GM19043 (cell line): ENCODE results near the gene SSX2IP.
A peak's percentile ranks its signal among the peaks of the same experiment; 100 is the strongest.
"Not testable (repeated sequence)": the region's sequence is repeated elsewhere in the genome, so short reads cannot be mapped to it uniquely, and the experiment has no call there.

Experiments
- ATAC-seq: cut with Tn5 transposase; IDR thresholded peaks from one replicate; pipeline ENCODE4 v1.9.1; 2021; ENCODE audit warnings: low read depth; ENCODE audit not compliant: unreplicated experiment

The SSX2IP gene, protein sequence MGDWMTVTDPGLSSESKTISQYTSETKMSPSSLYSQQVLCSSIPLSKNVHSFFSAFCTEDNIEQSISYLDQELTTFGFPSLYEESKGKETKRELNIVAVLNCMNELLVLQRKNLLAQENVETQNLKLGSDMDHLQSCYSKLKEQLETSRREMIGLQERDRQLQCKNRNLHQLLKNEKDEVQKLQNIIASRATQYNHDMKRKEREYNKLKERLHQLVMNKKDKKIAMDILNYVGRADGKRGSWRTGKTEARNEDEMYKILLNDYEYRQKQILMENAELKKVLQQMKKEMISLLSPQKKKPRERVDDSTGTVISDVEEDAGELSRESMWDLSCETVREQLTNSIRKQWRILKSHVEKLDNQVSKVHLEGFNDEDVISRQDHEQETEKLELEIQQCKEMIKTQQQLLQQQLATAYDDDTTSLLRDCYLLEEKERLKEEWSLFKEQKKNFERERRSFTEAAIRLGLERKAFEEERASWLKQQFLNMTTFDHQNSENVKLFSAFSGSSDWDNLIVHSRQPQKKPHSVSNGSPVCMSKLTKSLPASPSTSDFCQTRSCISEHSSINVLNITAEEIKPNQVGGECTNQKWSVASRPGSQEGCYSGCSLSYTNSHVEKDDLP

DNA sequence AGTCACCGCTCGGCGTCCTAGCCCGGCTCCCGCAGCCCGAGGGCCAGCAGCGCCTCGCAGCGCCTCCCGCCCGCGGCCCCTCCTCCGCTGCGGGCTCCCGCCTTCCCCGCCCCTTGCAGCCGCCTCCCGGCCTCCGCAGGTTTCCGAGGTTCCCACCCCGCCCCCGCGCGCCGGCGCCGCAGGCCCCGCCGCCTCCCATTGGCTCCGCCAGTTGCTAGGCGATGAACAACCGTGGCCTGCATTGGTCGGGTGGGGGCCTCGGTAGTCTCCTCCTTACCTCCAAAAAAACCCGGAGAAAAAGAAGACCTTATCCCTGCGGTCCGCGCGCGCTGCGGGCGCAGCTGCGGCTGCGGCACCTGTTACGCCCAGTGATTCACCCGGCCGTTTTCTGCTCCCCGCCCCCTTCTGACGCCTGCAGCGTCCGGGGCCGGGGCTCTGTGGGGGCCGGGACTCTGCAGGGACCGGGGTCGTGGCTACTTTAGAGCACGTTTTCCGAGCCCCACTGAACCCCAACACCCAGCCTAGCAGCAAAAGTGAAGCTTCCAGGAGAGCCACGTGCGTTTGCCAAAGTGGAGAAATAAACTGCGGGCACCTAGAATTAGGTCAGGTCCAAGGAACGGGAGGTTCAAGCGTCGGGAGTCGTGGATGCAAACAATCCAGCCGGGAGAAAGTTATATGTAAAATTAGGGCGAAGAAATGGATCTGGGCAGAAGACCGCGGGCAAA, at the start of gene SSX2IP:
TSS of gene SSX2IP (minus strand) at position 65 of the 725 bp plus-strand sequence. CDS start 19,242 bp downstream, outside the sequence.
- peak; percentile 86 for ATAC-seq

DNA sequence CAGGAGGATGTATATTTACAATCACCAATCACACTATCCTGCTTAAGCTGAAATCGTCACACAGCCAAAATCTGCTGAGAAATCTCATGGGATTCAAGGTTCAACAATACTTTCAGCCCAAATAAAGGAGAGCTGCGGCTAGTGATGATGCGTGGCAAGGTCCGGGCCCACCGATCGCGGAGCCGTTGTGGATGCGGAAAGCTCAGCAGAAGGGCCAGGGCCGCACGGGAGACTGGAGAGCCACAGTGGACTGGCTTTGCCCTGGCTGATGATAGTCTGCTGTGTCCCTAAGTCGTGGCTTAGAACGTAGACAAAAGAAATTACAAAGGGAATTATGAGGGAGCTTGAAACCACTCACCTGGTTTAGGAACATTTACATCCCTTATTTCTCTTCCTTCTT, 48.0 kb upstream of the SSX2IP start:
- ATAC-seq = no peak

DNA sequence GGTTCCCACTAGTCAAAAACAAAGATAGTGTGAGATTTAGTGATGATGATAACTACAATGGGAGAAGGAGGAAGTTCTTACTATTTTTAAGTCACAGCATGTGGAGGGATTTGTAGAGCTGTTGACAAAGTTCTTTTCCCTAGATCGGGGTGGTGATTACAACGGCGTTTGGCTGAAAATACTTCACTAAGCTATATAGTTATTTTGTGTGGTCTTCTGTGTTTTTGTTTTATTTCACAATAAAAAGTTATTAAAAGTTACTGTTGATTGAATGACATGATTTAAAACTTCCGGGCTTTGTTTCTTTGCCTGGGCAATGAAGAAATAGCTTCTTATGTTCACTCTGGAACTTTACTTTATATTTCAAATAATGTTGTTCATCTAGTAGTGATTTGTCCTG, 47.3 kb upstream of the SSX2IP start:
- ATAC-seq = no peak

GRCh38 chr1:84736944-84737343, 46.7 kb upstream of the SSX2IP start:
- no peak for ATAC-seq

GRCh38 chr1:84736445-84736844, 46.2 kb upstream of the SSX2IP start:
- ATAC-seq = no peak

- ATAC-seq = no peak
Observed at GRCh38 chr1:84735483-84735882, 45.2 kb upstream of the SSX2IP start.

DNA sequence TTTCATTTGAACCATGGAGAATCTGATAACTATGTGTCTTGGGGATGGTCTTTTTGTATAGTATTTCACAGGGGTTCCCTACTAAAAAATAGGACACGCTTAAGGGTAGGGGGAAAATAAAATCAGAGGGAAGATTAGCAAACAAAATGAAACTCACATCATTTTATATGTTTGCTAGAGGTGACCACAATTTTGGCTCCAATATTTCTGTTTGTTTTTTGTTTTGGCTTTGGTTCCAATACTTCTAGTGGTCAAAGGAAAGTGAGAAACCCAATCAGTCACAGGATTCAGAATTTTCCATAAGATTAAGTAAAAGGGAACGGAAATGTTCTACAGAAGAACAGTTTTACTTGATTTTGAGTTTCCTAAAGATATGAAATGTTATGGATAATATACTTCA, 42.3 kb upstream of the SSX2IP start:
- no peak for ATAC-seq

GRCh38 chr1:84731519-84731918, 41.3 kb upstream of the SSX2IP start:
- ATAC-seq = no peak

GRCh38 chr1:84727711-84728110, 37.5 kb upstream of the SSX2IP start:
- not testable (repeated sequence) for ATAC-seq

DNA sequence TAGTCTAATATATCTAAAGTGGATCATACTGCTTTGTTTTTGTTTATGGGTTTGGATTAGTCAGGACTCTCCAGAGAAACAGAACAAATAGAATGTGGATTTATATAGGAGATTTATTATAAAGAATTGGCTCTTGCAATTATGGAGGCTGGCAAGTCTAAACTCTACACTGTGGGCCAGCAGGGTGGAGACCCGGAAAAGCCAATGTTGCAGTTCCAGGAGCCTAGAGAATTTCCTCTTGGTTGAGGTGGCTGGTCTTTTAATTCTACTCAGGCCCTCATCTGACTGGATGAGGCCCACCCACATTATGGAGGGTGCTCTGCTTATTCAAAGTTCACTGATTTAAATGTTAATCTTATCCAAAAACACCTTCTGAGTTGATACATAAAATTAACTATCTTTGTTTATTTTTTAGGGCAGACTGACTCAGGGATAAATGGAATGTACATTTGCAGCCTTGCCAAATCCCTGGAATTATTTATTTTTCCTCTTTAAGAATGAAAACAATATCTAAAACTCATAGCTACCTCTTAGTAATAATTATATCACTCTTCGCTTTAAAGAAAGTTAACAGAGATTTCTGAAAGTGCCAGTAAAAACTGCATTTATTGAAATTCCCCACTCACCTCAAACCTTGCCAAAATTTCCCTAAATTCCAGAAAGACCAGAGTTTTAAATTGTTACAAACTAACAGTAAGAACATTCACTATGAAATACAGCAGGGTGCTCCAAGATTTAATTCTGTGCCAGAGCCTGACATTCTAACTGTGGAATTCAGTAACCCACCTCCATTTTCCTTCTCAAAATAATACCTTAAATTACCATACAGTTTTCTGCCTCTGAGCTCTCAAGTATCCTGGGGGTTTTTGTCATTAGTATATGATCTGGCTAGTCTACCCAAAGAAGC, 36.6 kb upstream of the SSX2IP start:
- no peak for ATAC-seq

- no peak for ATAC-seq
Observed at GRCh38 chr1:84724128-84724860, 34.0 kb upstream of the SSX2IP start.

GRCh38 chr1:84722794-84723193, 32.5 kb upstream of the SSX2IP start:
- ATAC-seq = no peak

DNA sequence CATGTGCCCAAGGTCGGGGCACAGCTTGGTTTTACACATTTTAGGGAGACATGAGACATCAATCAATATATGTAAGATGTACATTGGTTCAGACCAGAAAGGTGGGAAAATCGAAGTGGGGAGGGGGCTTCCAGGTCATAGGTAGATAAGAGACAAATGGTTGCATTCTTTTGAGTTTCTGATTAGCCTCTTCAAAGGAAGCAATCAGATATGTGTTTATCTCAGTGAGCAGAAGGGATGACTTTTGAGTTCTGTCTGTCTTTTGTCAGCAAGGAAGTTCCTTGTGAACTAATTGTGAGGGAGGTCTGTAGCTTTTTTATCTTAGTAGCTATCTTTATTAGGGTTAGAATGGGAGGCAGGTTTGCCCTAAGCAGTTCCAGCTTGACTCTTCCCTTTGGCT, 31.6 kb upstream of the SSX2IP start:
- ATAC-seq = not testable (repeated sequence)

GRCh38 chr1:84721152-84721551, 30.9 kb upstream of the SSX2IP start:
- ATAC-seq = no peak

- peak; percentile 39 for ATAC-seq
Observed at GRCh38 chr1:84720221-84720780, 30.0 kb upstream of the SSX2IP start.

DNA sequence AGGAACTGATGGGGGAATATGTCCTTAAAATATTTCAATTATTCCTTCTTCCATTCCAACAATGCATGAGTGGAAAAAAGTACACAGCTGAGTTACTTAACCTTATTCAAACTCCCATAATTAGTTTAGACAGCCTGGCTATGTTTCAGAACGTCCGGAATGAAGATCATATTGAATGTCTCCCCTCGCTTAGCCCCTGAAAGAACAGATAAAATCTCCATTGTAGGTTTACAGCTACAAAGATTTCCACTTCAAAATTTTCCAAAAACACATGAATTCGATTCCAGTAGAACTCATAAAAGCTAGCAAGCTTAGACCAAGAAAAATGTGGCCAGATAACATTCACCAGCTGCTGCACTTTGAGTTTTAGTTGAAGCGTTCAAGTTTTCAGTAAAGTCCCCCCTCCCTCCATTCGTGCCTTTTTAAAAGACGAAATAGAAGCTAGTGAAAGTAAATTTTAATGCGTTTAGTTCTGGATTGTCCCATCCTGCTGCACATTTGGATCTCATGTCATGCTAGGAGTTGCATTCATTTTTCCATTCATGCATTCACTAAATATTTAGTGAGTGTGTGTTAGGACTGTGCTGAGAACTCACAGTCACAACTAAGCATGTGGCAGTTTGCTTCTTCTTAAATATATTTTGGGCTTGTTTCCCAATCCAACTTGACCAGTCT, 29.4 kb upstream of the SSX2IP start:
- no peak for ATAC-seq

DNA sequence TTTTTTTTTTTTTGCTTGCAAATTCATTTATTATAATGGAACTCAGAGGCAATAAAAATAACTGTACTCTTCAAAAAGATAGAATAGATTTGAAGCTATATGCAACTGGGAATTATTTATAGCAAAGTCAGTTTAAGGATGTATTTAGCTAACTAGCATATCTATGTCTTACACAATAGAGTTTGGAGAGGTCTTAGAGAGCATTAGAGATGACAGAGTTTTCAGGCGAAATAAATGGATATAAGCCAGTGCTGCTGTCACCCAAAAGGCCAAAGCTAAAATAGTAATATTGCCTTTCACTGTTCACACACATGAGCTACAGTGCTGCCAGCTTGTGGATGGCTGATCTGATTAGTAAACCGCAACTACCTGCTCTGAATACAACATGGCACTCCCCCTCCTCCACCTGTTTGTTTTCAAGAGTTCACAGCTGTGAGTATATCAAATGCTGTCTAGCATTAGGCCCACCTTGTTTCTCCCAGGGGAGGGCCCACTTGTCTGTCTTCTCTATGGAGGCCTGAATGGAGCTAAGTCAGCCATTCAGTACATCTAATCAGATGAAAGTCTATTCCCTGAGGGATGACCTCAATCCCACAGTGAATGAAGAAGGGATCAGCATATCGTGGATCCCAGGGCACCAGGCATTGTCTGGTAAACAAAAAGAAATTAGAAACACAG, 25.2 kb upstream of the SSX2IP start:
- ATAC-seq = no peak

GRCh38 chr1:84712276-84712874, 22.1 kb upstream of the SSX2IP start:
- ATAC-seq = no peak
